Astrocyte (in vitro differentiated cells and primary cell): Measurements from ENCODE around the gene HVCN1.

Experiments
- CTCF ChIP-seq: IDR thresholded peaks from 2 replicates; pipeline ENCODE4 v1.5.1; 2011; ENCODE audit warnings: low read depth, mild to moderate bottlenecking, inconsistent platforms, low read length, moderate library complexity; ENCODE audit not compliant: insufficient read depth
- EZH2 ChIP-seq: IDR thresholded peaks from 2 replicates; pipeline ENCODE4 v1.6.1; 2012; ENCODE audit warnings: mild to moderate bottlenecking, low read length, inconsistent platforms; ENCODE audit not compliant: insufficient read depth

- no peak for TF ChIP-seq CTCF
- no peak for TF ChIP-seq EZH2
Measured at GRCh38 chr12:110717037-110717436, 28.1 kb upstream of the HVCN1 start.
